Activated T-helper 2 cell treated with anti-CD3 and anti-CD28 coated beads, Interferon-gamma antibody, Interleukin-2, Interleukin-4, amounts not matched to agents 10 μg/mL and 5 μg/mL and 100 μg/mL, durations not matched to agents 14 hours and 24 hours and 36 hours (primary cell): ENCODE data around the gene GHITM. TPM values are rescaled to one million over a fixed set of nuclear protein-coding genes. Genes with fewer than 3 reads are reported as not detected.
A peak's percentile ranks its signal among the peaks of the same experiment; 100 is the strongest.
"Not testable (repeated sequence)": the region's sequence is repeated elsewhere in the genome, so short reads cannot be mapped to it uniquely, and the experiment has no call there.

Experiments
- DNase-seq: peaks from one replicate; pipeline ENCODE4 v3.0.0; 2021; ENCODE audit warnings: low spot score
- H3K27ac Mint-ChIP-seq: one replicate; pipeline ENCODE4 v1.8.0; 2021; ENCODE audit warnings: mixed read lengths
- H3K27me3 Mint-ChIP-seq: one replicate; pipeline ENCODE4 v1.8.0; 2021; ENCODE audit warnings: low read depth, mixed read lengths
- H3K36me3 Mint-ChIP-seq: one replicate; pipeline ENCODE4 v1.8.0; 2021; ENCODE audit warnings: low read depth, mixed read lengths
- H3K4me1 Mint-ChIP-seq: one replicate; pipeline ENCODE4 v1.8.0; 2021; ENCODE audit warnings: low read depth, mixed read lengths
- H3K4me3 Mint-ChIP-seq: one replicate; pipeline ENCODE4 v1.8.0; 2021; ENCODE audit warnings: low read depth, mild to moderate bottlenecking, moderate library complexity, mixed read lengths
- H3K9me3 Mint-ChIP-seq: one replicate; pipeline ENCODE4 v1.8.0; 2021; ENCODE audit warnings: mixed read lengths
- intact Hi-C: fragments of 100-400 bp; cut with micrococcal nuclease; formaldehyde crosslinking; loops from one replicate; pipeline ENCODE4 v1.15.1; 2023
- total RNA-seq: library from RNA; stranded (reverse); gene quantifications from 2 replicates; pipeline ENCODE4 v1.2.3, GENCODE V29; 2022

GHITM gene
- total RNA-seq = 141 TPM in 2 replicates

GRCh38 chr10:84139126-84140035, at the start of gene GHITM:
TSS of gene GHITM (plus strand) at chr10:84139509. CDS start at chr10:84141501, 1,992 bp downstream.
- H3K36me3 Mint-ChIP-seq = peaks cover 29% of the 10 kb centered on the region
- peaks cover 2% of the 10 kb centered on the region for H3K27me3 Mint-ChIP-seq
- H3K9me3 Mint-ChIP-seq = no peaks in the 10 kb centered on the region
- peaks cover 17% of the 10 kb centered on the region for H3K4me1 Mint-ChIP-seq
- intact Hi-C loops = loop anchor here (1.0 kb wide), 1 partner anchor 190 kb away; no protein-coding TSS in a partner anchor
- peak within 1 kb of the TSS; percentile 95 for H3K27ac Mint-ChIP-seq
- DNase-seq = peak; percentile 99
- peak within 1 kb of the TSS; percentile 93 for H3K4me3 Mint-ChIP-seq

GRCh38 chr10:84095811-84096497, 43.4 kb upstream of the GHITM start:
- no peaks in the 10 kb centered on the region for H3K36me3 Mint-ChIP-seq
- peaks cover 11% of the 10 kb centered on the region for H3K27me3 Mint-ChIP-seq
- no peak overlapping the region for H3K4me3 Mint-ChIP-seq
- no peak for DNase-seq
- intact Hi-C loops = no loop called here
- no peak overlapping the region for H3K27ac Mint-ChIP-seq
- H3K9me3 Mint-ChIP-seq = no peaks in the 10 kb centered on the region
- no peaks in the 10 kb centered on the region for H3K4me1 Mint-ChIP-seq

- H3K4me1 Mint-ChIP-seq = no peaks in the 10 kb centered on the region
- DNase-seq = no peak
- no peaks in the 10 kb centered on the region for H3K9me3 Mint-ChIP-seq
- no peaks in the 10 kb centered on the region for H3K36me3 Mint-ChIP-seq
- intact Hi-C loops = no loop called here
- H3K27ac Mint-ChIP-seq = no peak overlapping the region
- H3K27me3 Mint-ChIP-seq = peaks cover 10% of the 10 kb centered on the region
- no peak overlapping the region for H3K4me3 Mint-ChIP-seq
Measured at GRCh38 chr10:84097787-84098353, 41.4 kb upstream of the GHITM start.

- H3K27ac Mint-ChIP-seq = no peak overlapping the region
- no peak for DNase-seq
- intact Hi-C loops = no loop called here
Measured at GRCh38 chr10:84098667-84099066, 40.6 kb upstream of the GHITM start.

DNA sequence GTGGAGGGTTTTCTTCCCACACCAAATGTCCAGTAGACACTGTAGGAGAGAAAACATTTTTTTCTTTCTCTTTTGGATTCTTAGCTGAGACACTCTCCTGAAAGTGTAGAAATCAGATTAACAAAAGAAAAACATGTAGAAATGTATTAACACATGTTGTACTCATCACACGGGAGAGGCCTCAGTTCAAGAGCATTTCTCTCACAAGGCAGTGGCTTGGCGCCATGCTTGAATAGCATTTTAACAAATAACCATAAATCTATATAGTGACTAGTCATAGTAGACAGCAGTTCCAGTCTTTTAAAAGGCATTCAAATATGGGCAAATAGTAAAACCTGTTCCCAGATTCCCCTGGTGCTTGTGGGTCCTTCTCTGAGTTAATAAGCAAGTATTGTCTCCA, 38.3 kb upstream of the GHITM start:
- H3K4me1 Mint-ChIP-seq = no peaks in the 10 kb centered on the region
- H3K4me3 Mint-ChIP-seq = no peak overlapping the region
- intact Hi-C loops = no loop called here
- no peak for DNase-seq
- H3K27me3 Mint-ChIP-seq = peaks cover 9% of the 10 kb centered on the region
- no peaks in the 10 kb centered on the region for H3K36me3 Mint-ChIP-seq
- H3K9me3 Mint-ChIP-seq = no peaks in the 10 kb centered on the region
- H3K27ac Mint-ChIP-seq = no peak overlapping the region

More at GRCh38 chr10:84098667-84099066, 40.6 kb upstream of the GHITM start:
- peaks cover 9% of the 10 kb centered on the region for H3K27me3 Mint-ChIP-seq
- no peaks in the 10 kb centered on the region for H3K36me3 Mint-ChIP-seq
- H3K9me3 Mint-ChIP-seq = no peaks in the 10 kb centered on the region
- no peak overlapping the region for H3K4me3 Mint-ChIP-seq
- no peaks in the 10 kb centered on the region for H3K4me1 Mint-ChIP-seq

- H3K4me1 Mint-ChIP-seq = no peaks in the 10 kb centered on the region
- no peaks in the 10 kb centered on the region for H3K27me3 Mint-ChIP-seq
- H3K27ac Mint-ChIP-seq = no peak overlapping the region
- H3K4me3 Mint-ChIP-seq = no peak overlapping the region
- no peak for DNase-seq
- H3K9me3 Mint-ChIP-seq = no peaks in the 10 kb centered on the region
- no peaks in the 10 kb centered on the region for H3K36me3 Mint-ChIP-seq
- intact Hi-C loops = no loop called here
Measured at GRCh38 chr10:84108797-84109196, 30.5 kb upstream of the GHITM start.

GRCh38 chr10:84109772-84110171, 29.5 kb upstream of the GHITM start:
- intact Hi-C loops, H3K4me1 Mint-ChIP-seq, H3K27me3 Mint-ChIP-seq: not testable (repeated sequence)

GRCh38 chr10:84113468-84113867, 25.8 kb upstream of the GHITM start:
- H3K9me3 Mint-ChIP-seq, H3K4me3 Mint-ChIP-seq, DNase-seq, H3K27me3 Mint-ChIP-seq, H3K36me3 Mint-ChIP-seq, intact Hi-C loops, H3K27ac Mint-ChIP-seq, H3K4me1 Mint-ChIP-seq: not testable (repeated sequence)

More at GRCh38 chr10:84109772-84110171, 29.5 kb upstream of the GHITM start:
- not testable (repeated sequence) for H3K27ac Mint-ChIP-seq, H3K4me3 Mint-ChIP-seq, H3K9me3 Mint-ChIP-seq, DNase-seq, H3K36me3 Mint-ChIP-seq

GRCh38 chr10:84114088-84114667, 25.1 kb upstream of the GHITM start:
- no peak overlapping the region for H3K27ac Mint-ChIP-seq
- H3K4me3 Mint-ChIP-seq = no peak overlapping the region
- H3K9me3 Mint-ChIP-seq = no peaks in the 10 kb centered on the region
- peaks cover 3% of the 10 kb centered on the region for H3K27me3 Mint-ChIP-seq
- intact Hi-C loops = no loop called here
- no peak for DNase-seq
- peaks cover 2% of the 10 kb centered on the region for H3K4me1 Mint-ChIP-seq
- H3K36me3 Mint-ChIP-seq = no peaks in the 10 kb centered on the region

DNA sequence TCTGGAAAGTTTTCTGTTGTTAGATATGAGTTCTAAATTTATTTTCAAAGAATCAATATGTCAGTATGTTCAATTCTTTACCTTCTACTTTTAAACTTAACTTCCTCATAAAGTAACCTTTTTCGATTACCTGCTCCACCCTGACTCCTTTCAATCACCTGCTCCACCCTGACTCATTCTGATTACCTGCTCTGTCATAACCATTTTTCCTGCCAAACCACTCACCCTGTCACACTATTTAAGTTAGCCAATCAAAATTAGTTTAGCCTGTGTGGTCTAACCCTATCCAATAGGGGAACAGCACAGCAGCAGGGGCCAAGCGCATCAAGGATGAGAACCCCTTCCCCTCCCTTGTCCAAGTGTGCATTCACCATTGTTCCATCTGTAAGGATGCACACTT, 22.1 kb upstream of the GHITM start:
- DNase-seq, H3K27ac Mint-ChIP-seq, H3K27me3 Mint-ChIP-seq, H3K9me3 Mint-ChIP-seq, H3K4me1 Mint-ChIP-seq, intact Hi-C loops, H3K4me3 Mint-ChIP-seq, H3K36me3 Mint-ChIP-seq: not testable (repeated sequence)

DNA sequence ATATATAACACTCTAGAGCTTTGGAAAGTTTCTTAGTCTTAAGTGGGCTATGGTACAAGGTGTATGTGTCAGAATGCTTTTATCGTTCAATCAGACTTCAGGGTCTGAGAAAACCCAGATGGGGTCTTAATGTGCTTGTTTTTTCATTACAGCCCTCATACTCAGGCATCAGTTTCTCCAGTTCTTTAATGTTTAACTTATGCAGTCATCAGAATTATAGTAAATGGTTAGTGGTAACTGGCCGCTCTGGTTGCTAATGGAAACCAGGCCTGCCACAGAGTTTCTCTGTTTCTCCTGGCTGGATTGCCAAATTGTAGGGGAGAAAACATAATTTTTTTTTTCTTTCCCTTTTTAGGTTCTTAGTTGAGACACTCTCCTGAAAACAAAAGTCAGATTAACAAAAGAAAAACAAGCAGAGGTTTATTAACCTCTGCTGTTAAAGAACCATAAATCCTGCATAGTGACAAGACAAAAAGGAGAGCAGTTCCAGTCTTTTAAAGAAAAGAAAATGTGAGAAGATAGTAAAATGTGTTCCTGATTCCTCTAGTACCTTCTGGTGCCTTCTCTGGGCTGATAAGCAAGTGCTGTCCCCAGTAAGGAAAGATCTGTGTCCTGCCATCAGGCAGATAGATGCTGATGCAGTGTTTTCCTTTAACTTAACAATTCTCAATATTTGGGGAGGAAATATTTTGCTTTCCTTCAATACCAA, 21.5 kb upstream of the GHITM start:
- H3K27ac Mint-ChIP-seq = no peak overlapping the region
- no peak overlapping the region for H3K4me3 Mint-ChIP-seq
- H3K27me3 Mint-ChIP-seq = peaks cover 9% of the 10 kb centered on the region
- no peaks in the 10 kb centered on the region for H3K9me3 Mint-ChIP-seq
- no peak for DNase-seq
- H3K36me3 Mint-ChIP-seq = no peaks in the 10 kb centered on the region
- intact Hi-C loops = no loop called here
- peaks cover 2% of the 10 kb centered on the region for H3K4me1 Mint-ChIP-seq

DNA sequence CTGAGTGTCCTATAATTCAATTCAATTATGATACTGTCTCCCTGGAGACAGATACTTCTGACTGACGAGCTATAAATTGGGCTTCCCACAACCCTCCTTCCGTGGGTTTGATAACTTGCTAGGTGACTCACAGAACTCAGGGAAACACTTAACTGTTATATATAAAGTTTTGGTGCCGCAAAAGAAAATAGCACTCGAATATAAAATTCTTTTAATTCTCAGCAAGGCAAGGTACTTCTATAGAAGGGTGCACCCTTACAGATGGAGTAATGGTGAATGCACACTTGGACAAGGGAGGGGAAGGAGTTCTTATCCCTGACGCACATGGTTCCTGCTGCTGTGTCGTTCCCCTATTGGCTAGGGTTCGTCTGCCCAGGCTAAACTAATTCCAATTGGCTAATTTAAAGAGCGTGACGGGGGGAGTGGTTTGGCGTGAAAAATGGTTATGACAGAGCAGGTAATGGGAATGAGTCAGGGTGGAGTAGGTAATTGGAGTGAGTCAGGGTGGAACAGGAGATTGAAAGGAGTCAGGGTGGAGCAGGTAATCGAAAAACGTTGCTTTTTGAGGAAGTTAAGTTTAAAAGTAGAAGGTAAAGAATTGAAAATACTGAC, 20.8 kb upstream of the GHITM start:
- DNase-seq = no peak
- H3K27me3 Mint-ChIP-seq = peaks cover 11% of the 10 kb centered on the region
- intact Hi-C loops = no loop called here
- no peak overlapping the region for H3K4me3 Mint-ChIP-seq
- H3K36me3 Mint-ChIP-seq = no peaks in the 10 kb centered on the region
- H3K27ac Mint-ChIP-seq = no peak overlapping the region
- H3K9me3 Mint-ChIP-seq = no peaks in the 10 kb centered on the region
- peaks cover 2% of the 10 kb centered on the region for H3K4me1 Mint-ChIP-seq
